Activated CD4-positive, alpha-beta T cell treated with anti-CD3 and anti-CD28 coated beads for 48 hours (primary cell): ENCODE results near the gene GNA15.
A peak's percentile ranks its signal among the peaks of the same experiment; 100 is the strongest.
"Not testable (repeated sequence)": the region's sequence is repeated elsewhere in the genome, so short reads cannot be mapped to it uniquely, and the experiment has no call there.

Experiments
- DNase-seq: peaks from one replicate; pipeline ENCODE4 v3.0.0-alpha.2; 2020

GNA15 gene, protein sequence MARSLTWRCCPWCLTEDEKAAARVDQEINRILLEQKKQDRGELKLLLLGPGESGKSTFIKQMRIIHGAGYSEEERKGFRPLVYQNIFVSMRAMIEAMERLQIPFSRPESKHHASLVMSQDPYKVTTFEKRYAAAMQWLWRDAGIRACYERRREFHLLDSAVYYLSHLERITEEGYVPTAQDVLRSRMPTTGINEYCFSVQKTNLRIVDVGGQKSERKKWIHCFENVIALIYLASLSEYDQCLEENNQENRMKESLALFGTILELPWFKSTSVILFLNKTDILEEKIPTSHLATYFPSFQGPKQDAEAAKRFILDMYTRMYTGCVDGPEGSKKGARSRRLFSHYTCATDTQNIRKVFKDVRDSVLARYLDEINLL

DNA sequence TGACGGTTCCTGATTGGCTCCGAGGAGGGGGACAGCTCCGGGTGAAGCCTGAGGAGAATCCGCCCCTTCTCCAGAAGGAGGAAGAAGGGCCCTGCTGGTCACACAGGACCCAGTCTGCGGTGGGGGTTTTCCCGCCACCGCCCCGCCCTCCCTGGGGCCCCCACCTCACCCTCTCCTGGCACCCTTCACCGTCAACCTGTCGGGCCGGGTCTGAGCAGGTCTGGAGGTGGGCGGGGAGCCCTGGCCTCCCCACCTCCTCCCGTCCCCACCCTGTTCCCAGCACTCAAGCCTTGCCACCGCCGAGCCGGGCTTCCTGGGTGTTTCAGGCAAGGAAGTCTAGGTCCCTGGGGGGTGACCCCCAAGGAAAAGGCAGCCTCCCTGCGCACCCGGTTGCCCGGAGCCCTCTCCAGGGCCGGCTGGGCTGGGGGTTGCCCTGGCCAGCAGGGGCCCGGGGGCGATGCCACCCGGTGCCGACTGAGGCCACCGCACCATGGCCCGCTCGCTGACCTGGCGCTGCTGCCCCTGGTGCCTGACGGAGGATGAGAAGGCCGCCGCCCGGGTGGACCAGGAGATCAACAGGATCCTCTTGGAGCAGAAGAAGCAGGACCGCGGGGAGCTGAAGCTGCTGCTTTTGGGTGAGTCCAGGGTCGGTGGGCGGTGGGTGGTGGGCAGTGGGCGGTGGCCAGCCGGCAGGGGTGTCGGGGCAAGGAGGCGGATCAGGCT is at the start of gene GNA15:
GNA15 (plus strand) TSS at position 73 of the 723 bp plus-strand sequence; CDS start at position 491, 418 bp downstream.
- DNase-seq: peak; percentile 51

DNA sequence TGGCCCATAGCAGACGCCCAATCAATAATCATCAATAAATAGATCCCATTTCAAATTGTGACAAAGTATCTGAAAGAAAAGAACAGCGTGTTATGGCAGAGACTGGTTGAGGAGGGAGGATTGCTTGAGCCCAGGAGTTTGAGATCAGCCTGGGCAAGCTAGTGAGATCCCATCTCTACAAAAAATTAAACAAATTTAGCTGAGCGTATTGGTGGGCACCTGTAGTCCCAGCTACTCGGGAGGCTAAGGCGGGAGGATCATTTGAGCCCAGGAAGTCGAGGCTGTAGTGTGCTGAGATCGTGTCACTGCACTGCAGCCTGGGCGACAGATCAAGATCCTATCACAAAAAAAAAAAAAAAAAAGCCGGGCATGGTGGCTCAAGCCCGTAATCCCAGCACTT is 48.1 kb upstream of the GNA15 start:
- DNase-seq: no peak

DNA sequence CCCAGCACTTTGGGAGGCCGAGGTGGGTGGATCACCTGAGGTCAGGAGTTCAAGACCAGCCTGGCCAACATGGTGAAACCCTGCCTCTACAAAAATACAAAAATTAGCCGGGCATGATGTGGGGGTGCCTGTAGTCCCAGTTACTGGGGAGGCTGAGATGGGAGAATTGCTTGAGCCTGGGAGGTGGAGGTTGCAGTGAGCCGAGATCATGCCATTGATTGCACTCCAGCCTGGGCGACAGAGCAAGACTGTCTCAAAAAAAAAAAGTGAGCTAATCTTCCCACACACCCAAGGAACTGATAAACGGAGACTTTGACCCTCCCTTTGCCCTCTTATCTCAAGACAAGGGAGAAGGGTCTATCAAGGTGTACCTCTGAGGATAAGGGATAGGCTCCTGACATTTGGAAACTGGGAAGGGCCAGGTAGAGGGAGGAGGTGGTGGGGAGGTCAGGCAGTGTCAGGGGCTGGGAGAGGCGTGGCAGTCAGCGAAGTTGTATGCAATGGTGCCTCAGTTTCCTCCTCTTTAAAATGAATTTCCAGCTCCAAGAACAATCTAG is 46.5 kb upstream of the GNA15 start:
- not testable (repeated sequence) for DNase-seq

DNA sequence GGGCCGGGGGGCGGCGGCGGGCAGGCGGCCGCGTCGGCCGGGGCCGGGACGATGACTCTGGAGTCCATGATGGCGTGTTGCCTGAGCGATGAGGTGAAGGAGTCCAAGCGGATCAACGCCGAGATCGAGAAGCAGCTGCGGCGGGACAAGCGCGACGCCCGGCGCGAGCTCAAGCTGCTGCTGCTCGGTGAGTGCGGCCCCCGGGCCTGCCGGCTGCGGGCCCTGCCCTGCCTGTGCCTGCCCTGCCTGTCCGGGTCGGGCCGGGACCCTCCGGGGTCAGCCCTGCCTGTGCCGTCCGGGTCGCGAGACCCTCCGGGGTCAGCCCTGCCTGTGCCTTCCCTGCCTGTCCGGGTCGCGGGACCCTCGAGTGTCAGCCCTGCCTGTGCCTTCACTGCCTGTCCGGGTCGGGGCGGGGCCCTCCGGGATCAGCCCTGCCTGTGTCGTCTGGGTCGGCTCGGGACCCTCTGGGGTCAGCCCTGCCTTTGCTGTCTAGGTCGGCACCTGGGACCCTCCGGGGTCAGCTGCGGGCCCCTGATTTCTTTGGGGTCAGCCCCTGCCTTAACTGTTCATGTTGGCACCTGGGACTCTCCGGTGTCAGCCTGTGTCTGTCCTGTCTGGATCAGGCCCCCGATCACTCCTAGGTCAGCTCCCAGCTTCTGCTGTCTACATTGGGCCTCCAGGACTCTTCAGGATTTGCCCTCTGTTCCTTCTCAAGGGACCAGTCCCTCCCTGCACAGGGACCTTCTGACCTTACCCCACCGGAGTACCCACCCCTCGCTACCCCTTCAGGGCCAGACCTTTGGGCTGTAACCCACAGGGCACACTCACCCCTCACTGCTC is 41.0 kb upstream of the GNA15 start:
- DNase-seq: peak; percentile 58

DNA sequence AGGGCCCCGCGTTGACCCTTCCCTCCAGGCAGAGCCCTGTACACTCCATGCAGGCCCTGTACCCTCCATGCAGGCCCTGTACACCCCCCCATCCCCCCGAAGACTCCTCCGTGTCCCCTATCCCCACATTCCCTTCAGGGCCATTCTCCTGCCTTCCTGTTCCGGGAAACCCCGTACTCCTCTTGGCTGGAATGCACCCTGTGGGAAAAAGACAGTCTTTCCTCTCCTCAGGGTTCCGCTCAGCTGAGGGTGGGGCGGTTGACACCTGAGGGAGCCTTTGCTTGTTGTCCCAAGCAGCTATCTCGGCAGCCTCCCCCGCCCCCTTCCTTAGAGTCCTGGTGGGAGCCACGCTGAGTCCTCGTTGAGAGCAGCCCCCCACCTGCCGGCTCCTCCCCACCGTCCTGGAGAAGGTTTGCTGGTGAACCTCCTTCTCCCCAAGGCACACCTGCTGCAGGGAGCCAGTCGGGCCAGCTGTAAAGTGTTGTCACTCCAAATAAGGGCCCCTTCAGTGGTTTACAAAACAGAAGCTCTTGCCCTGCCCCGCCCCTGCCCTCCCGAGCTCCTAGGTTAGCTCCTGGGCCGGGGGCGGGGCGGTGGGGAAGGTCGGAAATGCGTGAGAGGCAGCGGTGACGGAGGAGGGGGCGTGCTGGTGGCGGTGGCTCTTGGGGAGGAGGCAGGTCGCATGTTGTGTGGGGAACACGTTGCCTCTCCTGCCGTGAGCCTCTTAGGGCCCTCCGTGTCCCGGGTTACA is 40.2 kb upstream of the GNA15 start:
- peak; percentile 61 for DNase-seq

DNA sequence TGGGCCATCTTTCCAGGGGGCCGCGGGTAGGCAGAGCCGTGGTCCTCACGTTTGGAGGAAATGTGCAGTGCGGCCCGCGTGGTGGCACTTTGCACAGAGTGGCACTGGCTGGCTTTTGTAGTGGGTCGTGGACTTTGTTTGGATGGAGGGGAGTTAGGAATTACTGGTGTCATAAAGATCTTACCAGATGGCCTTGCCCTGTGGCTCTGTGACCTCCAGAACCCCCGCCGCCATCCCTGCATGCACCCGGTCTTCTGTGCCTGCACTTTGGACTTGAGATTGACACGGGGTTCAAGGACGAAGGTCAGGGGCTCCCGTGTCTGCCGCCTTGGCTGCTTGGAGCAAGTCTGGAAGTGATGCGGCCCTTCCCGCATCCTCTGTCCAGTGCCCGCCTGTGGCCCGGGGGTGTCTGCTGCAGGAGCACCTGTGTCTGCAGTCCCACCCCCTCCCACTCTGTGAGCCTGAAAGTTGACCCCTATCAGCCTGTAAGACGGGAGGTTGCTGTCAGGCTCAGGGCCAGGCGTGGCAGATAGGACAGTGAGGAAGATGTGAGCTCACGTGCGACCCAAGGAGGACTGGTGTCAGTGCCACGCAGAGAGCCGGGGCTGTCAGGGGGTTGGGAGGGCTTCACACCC is 39.4 kb upstream of the GNA15 start:
- no peak for DNase-seq

DNA sequence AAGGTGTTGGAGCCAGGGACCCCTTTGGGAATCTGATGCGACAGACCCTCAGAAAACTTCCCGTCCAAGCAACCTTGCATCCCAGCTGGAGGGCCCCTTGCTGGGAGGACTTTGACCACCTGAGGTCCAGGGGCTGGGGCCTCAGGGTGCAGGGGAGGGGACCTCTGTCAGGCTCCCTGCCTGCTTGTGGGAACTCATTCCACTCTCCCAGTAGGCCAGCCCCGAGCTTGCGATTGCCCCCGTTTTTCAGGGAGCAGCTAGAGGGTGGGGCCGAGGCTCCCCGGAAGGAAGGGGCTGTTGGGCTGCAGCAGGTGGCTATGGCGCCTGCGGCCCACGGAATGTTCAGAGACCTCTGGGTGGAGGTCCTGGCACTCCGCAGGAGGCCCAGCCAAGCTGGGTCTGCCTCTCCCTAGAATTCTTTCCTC is 38.9 kb upstream of the GNA15 start:
- DNase-seq: no peak

DNA sequence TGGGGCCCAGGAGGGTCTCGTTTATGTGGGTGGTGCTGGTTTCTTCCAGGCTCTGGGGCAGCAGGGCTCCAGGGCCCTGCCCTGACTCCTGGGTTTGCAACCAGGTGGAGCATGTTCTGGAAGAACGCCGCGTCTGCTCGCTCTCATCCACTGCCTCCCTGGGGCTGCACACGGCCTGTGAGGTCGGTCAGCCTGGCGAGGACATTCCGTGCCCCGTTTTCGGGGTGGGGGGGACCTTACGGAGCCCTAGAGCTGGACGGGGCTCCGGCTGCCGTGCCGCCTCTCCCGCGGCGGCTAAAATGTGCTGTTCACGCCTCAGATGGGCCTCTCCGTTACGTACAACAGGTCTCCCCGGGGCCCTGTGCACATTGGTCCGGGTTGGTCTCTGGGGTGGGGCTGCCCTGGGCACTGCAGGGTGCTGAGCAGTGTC is 38.4 kb upstream of the GNA15 start:
- DNase-seq: no peak

DNA sequence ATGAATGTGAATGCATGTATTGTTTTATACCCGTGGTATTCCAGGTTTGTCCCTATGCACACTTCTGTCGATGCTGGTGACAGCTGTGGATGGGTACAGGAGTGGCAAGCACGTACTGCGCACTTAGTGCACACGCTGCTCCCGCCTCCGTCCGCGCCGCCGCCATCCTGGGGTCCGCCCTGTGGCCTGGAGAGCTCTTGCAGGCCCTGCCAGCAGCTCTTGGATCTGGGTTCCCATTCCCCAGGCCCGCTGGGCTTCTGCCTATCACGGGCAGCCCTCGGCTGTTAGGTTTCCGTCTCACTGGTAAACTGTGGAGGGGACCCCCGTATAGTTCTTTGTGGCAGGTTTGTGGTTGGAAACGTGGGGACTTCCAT is 37.7 kb upstream of the GNA15 start:
- DNase-seq: no peak

DNA sequence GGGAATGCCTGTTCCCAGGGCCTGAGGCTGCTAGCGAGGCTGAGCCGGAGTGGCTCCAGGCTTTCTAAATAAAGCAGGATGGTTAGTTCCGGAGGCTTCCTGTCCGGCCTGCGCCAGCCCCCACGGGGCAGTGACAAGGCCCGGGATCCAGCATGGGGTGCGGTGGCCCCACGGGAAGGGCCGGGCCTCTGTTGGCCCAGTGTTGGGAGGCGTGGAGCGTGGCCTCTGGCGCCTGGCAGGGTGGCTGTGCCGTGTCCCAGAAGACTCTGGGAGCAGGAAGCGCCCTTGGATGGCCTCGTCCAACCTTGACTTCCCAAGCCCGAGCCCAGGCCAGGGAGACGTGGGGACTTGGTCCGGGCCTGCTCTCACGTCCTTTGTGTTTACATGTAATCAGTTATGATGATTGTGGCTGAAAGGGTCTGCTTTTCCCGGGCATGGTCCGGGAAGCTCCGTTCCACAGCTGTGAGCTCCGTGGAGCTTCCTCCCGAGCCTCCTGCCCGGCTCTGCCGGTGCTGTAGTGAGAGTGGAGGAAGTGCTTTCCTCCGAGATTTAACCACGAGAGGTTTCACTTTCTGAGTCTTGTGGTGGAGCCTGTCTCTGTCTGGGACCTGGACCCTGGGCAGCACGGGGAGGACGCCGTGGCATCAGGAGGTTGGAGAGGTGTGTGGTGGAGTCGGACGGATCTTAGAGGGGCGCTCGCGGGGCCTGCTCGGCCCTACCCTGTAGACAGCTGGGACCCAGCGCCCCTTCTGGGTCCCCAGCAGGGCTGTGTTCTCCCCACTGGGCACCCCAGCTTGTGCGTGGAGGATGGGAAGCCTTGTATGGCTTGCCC is 37.1 kb upstream of the GNA15 start:
- no peak for DNase-seq

DNA sequence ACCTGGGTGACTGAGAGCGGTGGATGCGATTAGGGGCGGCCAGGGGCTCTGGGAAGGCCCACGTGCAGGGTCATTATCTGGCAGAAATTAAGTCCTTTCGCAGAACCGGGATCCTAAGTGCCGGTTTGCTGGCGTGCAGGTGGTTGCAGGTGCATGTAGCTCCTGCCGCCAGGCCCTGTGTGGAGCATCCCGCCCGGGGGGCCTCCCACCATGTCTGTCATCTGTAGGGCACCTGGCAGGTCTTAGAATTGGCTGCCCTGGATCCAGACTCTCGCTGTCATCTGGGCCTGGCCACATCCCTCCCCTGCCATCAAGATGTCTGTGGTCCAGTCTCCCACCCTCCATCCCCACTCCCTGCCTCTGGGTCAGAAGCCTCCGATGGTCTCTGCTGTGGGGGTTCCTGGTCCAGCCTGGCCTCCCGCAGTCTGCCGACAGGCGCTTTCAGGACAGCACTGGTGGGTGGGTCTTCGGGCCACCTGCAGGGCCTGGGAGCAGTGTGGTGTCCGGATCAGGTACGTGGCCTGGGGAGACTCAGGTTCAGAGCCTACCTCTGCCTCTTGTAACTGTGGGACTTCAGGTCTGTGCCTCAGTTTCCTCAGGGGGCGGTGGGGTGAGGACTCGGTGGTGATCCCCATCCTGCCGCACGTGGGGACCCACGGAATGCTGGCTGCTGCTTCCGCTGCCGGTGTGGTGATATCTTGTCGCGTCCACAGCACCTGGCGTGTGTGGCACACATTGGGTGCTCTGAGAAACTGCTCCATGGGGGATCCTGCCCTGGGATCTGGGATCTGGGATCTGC is 36.3 kb upstream of the GNA15 start:
- no peak for DNase-seq

DNA sequence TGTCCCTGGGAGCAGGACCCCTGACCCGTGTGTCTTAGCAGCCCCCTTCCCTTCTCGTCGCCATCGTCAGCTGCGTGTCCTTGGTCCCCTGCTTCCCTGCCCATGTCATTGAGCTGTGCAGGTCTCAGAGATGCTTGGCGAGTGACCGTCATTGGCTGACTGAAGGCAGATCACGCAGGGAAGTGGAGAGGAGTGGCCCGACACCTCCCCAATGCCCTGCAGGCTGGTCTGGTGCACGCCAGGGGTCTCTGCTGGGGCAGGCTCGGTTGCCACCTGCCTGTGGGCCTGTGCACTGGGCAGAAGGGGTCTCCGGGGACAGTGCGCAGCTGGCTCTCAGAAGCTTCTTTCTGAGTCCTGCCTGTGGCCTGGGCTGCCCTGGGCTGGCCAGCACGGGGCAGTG is 35.5 kb upstream of the GNA15 start:
- DNase-seq: no peak

DNA sequence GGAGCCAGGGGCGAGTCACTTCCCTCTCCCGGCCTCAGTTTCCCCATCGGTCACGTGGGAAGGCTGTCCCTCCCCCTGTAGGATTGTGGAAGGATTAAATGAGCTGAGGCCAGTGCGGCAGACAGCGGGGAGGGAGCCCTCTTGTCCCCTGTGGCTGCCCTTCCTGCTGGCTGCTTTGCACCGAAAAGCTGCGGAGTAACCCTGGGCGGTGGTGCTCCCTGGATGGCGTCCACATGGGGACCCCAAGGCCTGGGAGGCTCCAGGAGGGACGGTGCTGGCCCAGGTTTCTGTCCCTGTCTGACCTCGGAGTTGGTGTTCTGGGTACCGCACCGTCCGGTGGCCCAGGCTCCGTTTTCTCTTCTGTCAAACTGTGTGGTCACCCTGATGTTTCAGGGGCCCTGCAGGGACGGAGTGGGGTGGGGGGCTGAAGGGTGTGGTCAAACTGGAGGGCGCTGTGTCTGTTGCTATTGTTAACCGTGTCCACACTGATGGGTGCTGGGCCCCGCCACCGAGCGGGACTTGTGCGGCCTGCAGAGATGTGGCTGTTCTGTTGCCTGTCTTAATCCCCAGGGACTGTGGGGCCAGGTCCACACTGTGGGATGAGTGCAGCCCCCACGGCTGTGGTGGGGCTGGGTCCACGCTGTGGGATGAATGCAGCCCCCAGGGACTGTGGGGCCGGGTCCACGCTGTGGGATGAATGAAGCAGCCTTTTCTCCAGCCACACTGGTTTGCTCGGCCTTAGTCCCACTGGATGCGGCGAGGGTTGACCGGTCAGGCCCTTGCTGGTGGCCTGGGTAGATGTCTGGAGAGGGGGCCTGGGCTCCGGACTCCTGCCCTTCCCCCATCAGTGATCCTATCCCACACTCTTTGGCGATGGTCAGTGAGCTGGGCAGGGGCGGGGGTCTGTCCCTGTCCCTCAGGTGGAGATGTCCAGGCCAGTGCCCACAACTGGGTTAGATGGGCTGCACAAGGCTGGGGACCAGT is 34.8 kb upstream of the GNA15 start:
- DNase-seq: no peak

DNA sequence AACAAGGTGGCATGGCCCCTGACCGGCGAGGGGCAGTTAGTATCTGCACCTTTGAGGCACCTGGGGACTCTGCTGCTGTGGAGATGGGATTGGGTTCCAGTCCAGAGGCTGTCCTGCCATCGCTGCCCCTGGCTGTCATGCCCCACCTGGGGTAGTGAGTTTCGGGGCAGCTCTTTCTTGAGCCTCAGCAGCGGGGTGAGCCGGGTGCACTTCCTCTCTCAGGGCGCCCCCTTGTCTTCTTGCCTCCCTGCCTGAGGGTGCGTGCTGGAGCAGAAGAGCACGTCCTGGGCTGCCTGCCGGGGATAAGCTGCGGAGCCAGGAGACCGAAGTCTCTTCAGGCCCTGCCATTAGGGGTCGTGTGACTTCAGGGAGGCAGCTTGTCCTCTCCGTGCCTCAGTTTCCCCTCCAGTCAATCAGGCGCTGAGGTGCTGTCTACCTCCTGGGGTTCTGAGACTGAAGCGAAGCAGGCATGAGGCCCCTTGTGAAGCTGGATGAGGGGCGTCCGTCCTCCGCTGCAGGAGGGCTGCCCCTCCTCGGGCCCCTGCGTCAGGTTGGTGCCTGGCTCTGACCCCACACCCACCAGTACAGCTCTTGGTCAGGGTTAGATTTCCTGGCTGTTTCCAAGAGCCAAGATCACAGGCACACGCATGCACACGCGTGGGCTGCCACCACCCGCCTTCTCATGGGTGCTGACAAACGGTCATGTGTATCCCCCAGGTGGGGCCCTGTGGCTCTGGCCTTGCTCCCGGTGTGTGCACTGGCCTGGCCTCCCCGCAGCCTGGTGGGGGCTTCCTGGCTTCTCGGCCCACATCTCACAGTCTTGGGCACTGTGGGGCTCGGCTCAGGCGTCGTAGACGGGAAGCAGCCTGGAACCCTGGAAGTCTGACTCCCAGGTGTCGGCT is 33.3 kb upstream of the GNA15 start:
- no peak for DNase-seq

DNA sequence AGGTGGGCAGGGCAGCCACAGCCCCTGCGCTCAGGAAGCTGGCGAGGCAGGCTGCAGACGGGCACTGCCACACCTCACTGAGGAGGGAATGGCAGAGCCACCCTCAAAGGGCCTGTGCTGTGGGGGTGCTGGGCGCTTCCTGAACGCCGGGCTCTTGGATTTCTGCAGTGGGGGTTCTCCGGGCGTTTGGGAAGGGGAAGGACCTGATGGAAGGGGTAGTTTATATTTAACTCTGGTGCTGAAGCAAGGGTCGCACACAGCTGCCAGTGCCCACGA is 31.2 kb upstream of the GNA15 start:
- DNase-seq: no peak

DNA sequence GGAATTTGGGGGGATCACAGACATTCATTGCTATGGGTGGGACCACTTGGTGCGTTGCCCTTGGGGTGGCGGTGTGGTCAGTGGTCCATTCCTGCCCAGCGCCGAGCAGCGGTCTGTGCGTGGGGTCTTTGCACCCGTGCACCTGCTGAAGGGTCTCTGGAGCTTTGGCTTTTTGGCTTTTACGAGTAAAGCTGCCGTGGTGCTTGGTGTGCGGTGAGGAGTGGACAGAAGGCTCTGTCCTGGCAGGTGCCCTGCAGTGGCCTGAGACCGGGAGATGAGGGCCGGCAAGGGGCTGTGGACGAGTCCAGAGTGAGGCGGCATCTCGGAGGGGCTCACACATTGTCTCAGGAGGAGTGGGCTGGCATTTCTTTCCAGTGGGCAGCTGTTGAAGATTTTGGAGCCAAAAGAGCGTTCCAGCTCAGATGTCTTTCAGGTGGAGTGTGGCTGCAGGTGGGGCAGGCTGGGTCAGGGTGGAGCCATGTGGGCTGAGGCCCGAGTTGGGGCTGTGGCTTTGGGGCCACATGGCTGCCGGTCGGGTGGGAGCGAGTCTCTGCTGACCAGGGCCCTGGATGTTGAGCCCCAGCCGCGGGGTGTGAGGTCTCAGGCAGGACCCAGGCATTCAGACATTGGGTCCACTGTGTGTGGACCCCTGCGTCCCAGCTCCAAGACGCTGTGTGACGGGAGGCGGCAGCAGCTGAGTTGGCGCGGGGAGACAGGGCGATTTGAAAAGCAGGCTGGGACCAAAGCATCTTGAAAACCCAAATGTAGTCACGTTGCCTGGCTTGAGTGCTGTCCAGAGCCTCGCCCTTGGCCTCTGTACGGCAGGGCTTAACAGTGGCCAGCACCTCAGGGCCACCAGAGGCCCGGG is 30.0 kb upstream of the GNA15 start:
- no peak for DNase-seq
